Activated CD4-positive, alpha-beta memory T cell treated with anti-CD3 and anti-CD28 coated beads, Interleukin-2, amount 10 ng/mL, durations not matched to agents 7 days and 5 days (primary cell): ENCODE measurements around the gene ROR2. TPM values are rescaled to one million over a fixed set of nuclear protein-coding genes. Genes with fewer than 3 reads are reported as not detected.

Experiments
- CTCF ChIA-PET: fragments of 350-600 bp; sonication (Branson Sonifier 250); formaldehyde crosslinking; loops from one replicate; lab custom pipeline; 2021; ENCODE audit warnings: antibody characterized with exemption, inconsistent platforms; lab: Charles Lee
- POLR2A ChIA-PET: fragments of 350-600 bp; sonication (Branson Sonifier 250); formaldehyde crosslinking; loops from one replicate; lab custom pipeline; 2021; ENCODE audit warnings: antibody characterized with exemption; lab: Charles Lee
- DNase-seq: peaks from one replicate; pipeline ENCODE4 v3.0.0-alpha.2; 2020
- H3K27ac Mint-ChIP-seq: one replicate; pipeline ENCODE4 v1.8.0; 2021; ENCODE audit warnings: mild to moderate bottlenecking, mixed read lengths
- H3K27me3 Mint-ChIP-seq: one replicate; pipeline ENCODE4 v1.8.0; 2021; ENCODE audit warnings: mixed read lengths
- H3K36me3 Mint-ChIP-seq: one replicate; pipeline ENCODE4 v1.8.0; 2021; ENCODE audit warnings: low read depth, mixed read lengths
- H3K4me1 Mint-ChIP-seq: one replicate; pipeline ENCODE4 v1.8.0; 2021; ENCODE audit warnings: mixed read lengths
- H3K4me3 Mint-ChIP-seq: one replicate; pipeline ENCODE4 v1.8.0; 2021; ENCODE audit warnings: mild to moderate bottlenecking, mixed read lengths
- H3K9me3 Mint-ChIP-seq: one replicate; pipeline ENCODE4 v1.8.0; 2021; ENCODE audit warnings: mixed read lengths
- total RNA-seq, 2 experiments: library from RNA; stranded (reverse); gene quantifications; one replicate each; pipeline ENCODE4 v1.2.3, GENCODE V29; 2021

Gene ROR2
- total RNA-seq, 2 experiments from 2014 or later: 2.1 TPM

DNA sequence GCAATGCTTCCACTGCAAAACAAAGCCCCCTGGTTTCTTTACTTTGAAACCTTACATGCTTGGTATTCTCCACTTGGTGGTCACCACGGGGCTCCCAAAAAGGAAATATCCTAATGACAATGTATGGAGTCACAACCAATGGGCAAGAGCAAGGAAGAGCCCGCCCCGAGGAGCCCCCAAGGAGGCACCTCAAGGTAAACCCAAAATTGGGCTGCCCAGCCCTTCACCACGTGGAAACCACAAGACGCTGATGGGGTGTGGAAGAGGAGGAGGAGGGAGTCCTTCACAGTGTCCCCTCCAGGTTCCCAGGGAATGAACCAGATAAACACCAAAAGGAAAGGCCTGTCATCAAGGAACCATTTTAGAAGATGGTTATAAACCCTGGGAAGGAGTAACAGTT lies 3.8 kb downstream of the ROR2 start:
- no peaks in the 10 kb centered on the region for H3K9me3 Mint-ChIP-seq
- no peak overlapping the region for H3K4me3 Mint-ChIP-seq
- ChIA-PET CTCF (interaction anchor here (1.3 to 3.6 kb wide), 2 partner anchors 9 to 188 kb away, joined by 8 to 22 read pairs; no protein-coding TSS in a partner anchor), POLR2A (no interaction called here)
- H3K36me3 Mint-ChIP-seq: no peaks in the 10 kb centered on the region
- DNase-seq: no peak
- no peak overlapping the region for H3K27ac Mint-ChIP-seq
- peaks cover 13% of the 10 kb centered on the region for H3K4me1 Mint-ChIP-seq
- H3K27me3 Mint-ChIP-seq: peaks cover 62% of the 10 kb centered on the region

DNA sequence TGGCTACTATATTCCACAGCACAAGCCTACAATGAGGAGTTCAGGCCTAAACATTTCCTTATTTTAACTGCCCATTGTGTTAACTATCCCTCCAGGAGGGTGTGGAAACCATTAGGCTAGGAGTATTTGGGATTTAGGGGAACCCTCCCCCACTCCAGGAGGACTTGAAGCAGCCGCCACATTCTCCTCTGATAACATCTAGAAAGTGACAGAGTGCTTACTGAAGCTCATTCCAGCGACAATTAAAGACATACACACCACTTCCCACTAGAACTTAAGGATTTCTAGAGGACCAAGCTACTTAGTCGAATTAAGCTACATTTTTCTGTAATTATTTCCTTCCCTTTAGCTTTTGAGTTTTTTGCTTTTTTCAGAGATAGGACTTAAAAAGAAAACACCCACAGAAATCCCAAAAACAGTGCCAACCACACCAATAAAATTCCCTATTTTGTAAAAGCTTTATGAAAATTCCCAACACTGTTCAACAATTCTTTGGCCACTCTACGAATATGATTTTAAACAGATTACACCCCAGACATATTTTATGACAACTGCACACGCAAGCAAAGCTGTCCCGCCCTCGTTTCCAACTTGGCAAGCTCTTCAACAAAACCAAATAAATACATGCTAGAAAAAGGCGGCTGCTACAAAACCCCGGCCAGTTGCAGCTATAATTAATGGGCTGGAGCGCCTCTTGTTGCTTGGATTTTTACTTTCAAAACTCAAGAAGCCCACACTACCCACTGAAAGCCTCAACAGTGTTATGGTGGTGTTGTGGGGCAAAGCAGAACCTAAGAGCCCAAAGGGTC lies 4.5 kb downstream of the ROR2 start:
- Mint-ChIP-seq H3K9me3 (no peaks in the 10 kb centered on the region), H3K27me3 (peaks cover 55% of the 10 kb centered on the region), H3K27ac (no peak overlapping the region), H3K4me3 (no peak overlapping the region), H3K36me3 (no peaks in the 10 kb centered on the region), H3K4me1 (peaks cover 9% of the 10 kb centered on the region)
- no peak for DNase-seq
- CTCF ChIA-PET: interaction anchor here (0.6 to 3.6 kb wide), 3 partner anchors 10 to 637 kb away, joined by 4 to 22 read pairs (median 8); no protein-coding TSS in a partner anchor
- POLR2A ChIA-PET: no interaction called here

DNA sequence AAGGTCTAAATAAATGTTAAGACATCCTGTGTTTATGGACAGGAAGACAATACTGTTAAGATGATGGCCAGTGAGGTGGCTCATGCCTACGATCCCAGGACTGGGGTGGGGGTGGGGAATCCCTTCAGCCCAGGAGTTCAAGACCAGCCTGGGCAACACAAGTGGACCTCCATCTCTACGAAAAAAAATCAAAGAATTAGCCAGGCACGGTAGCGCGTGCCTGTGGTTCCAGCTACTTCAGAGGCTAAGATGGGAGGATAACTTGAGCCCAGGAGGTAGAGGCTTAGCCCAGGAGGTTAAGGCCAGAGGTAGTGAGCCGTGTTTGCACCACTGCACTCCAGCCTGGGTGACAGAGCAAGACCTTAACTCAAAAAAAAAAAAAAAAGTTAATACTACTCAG lies 5.3 kb downstream of the ROR2 start:
- H3K36me3 Mint-ChIP-seq: no peaks in the 10 kb centered on the region
- CTCF ChIA-PET: interaction anchor here (0.6 to 3.6 kb wide), 3 partner anchors 11 to 636 kb away, joined by 4 to 22 read pairs (median 8); no protein-coding TSS in a partner anchor
- peaks cover 53% of the 10 kb centered on the region for H3K27me3 Mint-ChIP-seq
- DNase-seq: no peak
- no peaks in the 10 kb centered on the region for H3K9me3 Mint-ChIP-seq
- no peak overlapping the region for H3K4me3 Mint-ChIP-seq
- no peak overlapping the region for H3K27ac Mint-ChIP-seq
- H3K4me1 Mint-ChIP-seq: peaks cover 7% of the 10 kb centered on the region
- POLR2A ChIA-PET: no interaction called here

DNA sequence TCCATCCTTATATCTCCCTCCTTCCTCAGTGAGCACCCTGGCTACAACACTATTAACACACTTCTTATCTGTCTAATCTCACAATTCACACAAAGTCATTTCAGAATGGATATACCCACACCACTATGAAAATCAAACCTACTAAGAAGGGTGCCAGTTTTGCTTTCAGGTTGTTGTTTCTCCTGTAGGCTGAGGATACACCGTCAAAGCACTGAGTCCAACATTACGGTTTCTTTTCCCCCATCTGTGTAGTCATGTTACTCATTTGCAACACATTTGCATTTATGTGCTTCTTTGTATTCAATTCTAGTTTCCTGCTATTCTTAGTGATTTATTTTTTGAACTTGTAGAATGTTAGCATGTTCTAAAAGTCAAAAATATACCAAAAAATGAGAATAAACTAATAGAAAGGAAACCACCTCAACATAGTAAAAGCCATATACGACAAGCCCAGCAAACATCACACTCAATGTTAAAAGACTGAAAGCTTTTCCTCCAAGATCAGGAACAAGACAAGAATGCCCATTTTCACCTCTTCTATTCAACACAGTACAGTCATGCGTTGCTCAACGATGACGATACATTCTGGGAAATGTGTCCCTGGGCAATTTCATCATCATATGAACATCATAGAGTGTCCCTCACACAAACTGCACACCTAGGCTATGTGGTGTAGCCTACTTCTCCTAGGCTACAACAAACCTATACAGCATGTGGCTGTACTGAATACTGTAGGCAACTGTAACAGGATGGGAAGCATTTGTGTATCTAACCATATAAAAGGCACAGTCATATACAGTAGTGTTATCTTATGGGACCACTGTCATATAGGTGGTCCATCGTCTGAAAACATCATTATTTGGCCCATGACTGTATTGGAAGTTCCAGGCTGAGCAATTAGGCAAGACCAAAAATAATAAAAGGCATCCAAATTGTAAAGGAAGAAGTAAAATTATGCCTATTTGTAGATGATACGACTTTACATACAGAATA lies 6.3 kb downstream of the ROR2 start:
- H3K36me3 Mint-ChIP-seq: no peaks in the 10 kb centered on the region
- DNase-seq: no peak
- H3K4me1 Mint-ChIP-seq: peaks cover 7% of the 10 kb centered on the region
- no peak overlapping the region for H3K27ac Mint-ChIP-seq
- H3K9me3 Mint-ChIP-seq: no peaks in the 10 kb centered on the region
- H3K4me3 Mint-ChIP-seq: no peak overlapping the region
- peaks cover 52% of the 10 kb centered on the region for H3K27me3 Mint-ChIP-seq
- ChIA-PET CTCF (interaction anchor here (1.6 to 3.6 kb wide), 2 partner anchors 12 to 186 kb away, joined by 4 to 22 read pairs; no protein-coding TSS in a partner anchor), POLR2A (no interaction called here)

DNA sequence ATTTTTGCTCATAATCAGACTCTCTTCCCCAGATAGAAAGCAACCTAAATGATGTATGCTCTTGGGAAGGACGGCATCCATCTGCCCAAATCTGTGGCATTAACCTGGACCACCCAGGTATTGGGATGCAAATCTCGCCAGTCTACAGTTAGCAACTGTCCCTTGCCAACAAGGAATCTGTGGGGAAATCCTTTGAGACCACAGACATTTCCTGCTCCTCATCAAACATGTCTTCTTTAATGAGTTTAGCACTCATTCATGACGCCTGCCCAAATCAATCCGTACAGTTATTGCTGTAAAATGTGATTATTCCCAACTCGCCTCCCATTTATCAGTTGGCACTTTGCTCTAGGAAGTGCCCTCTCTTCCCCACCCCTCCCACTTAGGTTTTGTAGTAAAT lies 7.8 kb downstream of the ROR2 start:
- POLR2A ChIA-PET: no interaction called here
- Mint-ChIP-seq H3K4me3 (no peak overlapping the region), H3K9me3 (no peaks in the 10 kb centered on the region), H3K27me3 (peaks cover 42% of the 10 kb centered on the region), H3K27ac (no peak overlapping the region), H3K4me1 (peaks cover 5% of the 10 kb centered on the region), H3K36me3 (no peaks in the 10 kb centered on the region)
- CTCF ChIA-PET: interaction anchor here (1.6 kb wide), 1 partner anchor 184 kb away, joined by 4 read pairs; no protein-coding TSS in a partner anchor
- DNase-seq: no peak

DNA sequence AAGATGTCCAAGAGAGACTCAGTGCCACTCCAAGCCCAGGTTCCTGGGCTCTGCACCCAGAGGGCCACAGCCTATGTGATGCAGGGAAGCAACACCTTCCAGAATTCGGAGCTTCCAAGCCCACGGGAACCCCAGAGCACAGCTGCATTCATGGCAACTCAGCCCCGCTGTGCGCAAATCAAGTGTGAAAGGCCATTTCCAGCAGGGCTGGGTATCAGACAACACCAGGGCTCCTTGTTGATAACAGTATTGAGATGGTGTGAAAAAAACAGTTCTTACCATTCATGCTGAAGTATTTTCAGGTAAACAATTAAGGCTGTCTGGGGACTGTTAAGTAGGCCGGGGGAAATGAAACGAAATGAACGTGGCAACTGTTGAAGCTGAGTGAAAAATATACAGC lies 10.1 kb downstream of the ROR2 start:
- Mint-ChIP-seq H3K4me1 (peaks cover 5% of the 10 kb centered on the region), H3K4me3 (no peak overlapping the region), H3K9me3 (no peaks in the 10 kb centered on the region), H3K27ac (no peak overlapping the region), H3K27me3 (peaks cover 23% of the 10 kb centered on the region), H3K36me3 (no peaks in the 10 kb centered on the region)
- POLR2A ChIA-PET: no interaction called here
- CTCF ChIA-PET: no interaction called here
- no peak for DNase-seq

DNA sequence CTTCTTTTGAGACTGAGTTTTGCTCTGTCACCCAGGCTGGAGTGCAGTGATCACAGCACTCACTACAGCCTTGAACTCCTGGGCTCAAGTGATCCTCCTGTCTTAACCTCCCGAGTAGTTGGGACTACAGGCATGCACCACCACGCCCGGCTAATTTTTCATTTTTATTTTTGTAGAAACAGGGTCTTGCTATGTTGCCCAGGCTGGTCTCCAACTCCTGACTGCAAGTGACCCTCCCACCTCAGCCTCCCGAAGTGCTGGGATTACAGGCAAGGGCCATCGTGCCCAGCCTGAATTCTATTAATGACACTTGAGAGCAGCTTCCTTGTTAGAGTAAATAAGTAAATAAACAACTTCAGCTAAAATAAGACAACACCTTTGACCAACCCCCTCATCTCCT lies 12.3 kb downstream of the ROR2 start:
- no peak overlapping the region for H3K4me3 Mint-ChIP-seq
- CTCF ChIA-PET: interaction anchor here (3.5 kb wide), 1 partner anchor 12 kb away, joined by 15 read pairs; the partner anchor contains the start of gene ROR2
- H3K27me3 Mint-ChIP-seq: peaks cover 8% of the 10 kb centered on the region
- H3K9me3 Mint-ChIP-seq: peaks cover under 1% of the 10 kb centered on the region
- H3K27ac Mint-ChIP-seq: no peak overlapping the region
- peaks cover 13% of the 10 kb centered on the region for H3K4me1 Mint-ChIP-seq
- H3K36me3 Mint-ChIP-seq: no peaks in the 10 kb centered on the region
- DNase-seq: no peak
- POLR2A ChIA-PET: interaction anchor here (1.0 kb wide), 1 partner anchor 32 kb away, joined by 3 read pairs; no protein-coding TSS in a partner anchor

DNA sequence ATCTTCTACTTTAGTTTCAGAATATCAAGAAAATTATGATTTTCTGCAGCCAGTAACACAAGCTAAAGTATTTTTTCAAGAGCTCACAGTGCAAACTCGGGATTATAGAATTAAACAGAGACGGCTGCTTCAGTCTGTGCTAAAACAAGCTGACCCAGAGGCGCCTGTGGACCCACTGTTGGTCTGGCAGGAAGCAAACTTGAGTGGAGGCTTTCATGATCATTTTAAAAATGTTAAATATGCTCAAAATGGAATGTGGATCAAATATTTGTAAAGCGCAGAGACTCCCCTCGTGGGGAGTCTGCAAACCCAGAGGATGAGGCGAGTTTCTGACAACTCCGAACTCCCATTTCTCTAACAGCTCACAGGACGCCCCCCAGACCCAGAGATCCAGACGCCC lies 13.0 kb downstream of the ROR2 start:
- ChIA-PET POLR2A (no interaction called here), CTCF (interaction anchor here (3.5 kb wide), 1 partner anchor 13 kb away, joined by 15 read pairs; the partner anchor contains the start of gene ROR2)
- no peak for DNase-seq
- Mint-ChIP-seq H3K27ac (no peak overlapping the region), H3K4me1 (peaks cover 9% of the 10 kb centered on the region), H3K27me3 (peaks cover 4% of the 10 kb centered on the region), H3K4me3 (no peak overlapping the region), H3K36me3 (no peaks in the 10 kb centered on the region), H3K9me3 (peaks cover 2% of the 10 kb centered on the region)

DNA sequence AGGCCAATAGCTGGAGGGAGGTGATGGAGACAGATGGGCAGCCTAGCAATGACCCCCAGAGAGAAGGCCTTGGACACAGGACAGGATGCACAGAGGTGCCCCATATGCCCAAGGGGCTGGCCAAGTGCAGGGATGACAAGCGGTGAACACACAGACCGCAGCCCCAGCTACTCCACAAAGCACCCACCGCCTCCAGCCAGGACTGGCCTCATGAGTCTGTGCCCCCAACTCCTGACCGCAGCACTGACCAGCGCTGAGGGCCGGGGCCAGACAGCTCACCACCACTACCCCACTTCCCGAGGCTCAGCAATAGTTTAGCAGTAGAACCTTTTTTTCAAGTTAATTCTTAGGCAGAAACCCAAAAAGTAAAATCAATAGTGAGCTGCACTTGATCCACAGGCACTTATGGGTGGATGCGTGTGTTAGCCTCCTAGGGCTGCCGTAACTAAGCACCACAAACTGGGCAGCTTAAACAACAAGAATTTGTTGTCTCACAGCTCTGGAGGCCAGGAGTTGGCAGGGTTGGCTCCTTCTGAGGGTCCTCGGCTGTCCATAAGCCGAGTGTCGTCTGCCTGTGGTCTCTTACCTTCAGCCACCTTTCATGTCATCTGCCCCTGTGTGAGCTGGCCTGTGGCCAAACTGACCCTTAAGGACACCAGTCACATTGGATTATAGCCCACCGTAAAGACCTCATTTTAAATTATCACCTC lies 14.1 kb downstream of the ROR2 start:
- peaks cover 9% of the 10 kb centered on the region for H3K9me3 Mint-ChIP-seq
- peaks cover 3% of the 10 kb centered on the region for H3K27me3 Mint-ChIP-seq
- ChIA-PET POLR2A (no interaction called here), CTCF (interaction anchor here (0.5 to 3.5 kb wide), 2 partner anchors 14 to 1040 kb away, joined by 3 to 15 read pairs; partner anchors contain the start of gene ROR2)
- no peak overlapping the region for H3K4me3 Mint-ChIP-seq
- H3K27ac Mint-ChIP-seq: no peak overlapping the region
- peaks cover 9% of the 10 kb centered on the region for H3K4me1 Mint-ChIP-seq
- no peak for DNase-seq
- peaks cover 5% of the 10 kb centered on the region for H3K36me3 Mint-ChIP-seq

DNA sequence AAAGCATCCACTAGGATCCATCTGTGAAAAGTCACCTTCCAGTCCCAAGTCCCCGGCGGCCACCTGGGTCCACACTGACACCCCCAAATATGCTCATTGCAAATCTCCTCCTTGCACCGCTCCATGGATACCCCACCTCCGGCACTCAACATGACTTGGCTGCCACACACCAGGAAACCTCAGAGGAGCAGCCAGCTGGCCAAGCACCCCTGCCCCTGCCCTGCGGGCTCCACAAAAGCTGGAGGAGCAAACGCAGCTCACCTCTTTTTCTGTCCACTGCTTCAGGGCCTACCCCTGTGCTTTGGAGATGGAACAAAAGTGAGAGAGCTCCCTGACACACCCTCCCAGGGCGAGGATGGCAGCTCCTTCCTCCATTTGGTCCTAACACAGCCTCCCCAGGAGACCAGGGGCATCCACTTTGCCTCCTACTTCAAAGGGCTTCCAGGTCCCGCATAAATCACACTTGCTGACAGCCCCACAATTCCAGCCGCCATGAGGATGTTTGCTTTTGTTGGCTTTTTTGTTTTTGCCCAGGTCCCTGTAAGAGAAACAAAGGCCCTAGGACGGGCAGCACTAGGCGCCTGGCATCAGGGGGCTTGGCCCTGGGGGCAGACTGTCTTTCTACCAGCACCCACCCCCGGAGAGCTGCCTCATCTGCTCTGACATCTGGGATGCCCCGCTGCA lies 14.8 kb downstream of the ROR2 start:
- Mint-ChIP-seq H3K4me3 (no peak overlapping the region), H3K27ac (no peak overlapping the region), H3K4me1 (peaks cover 9% of the 10 kb centered on the region), H3K36me3 (peaks cover 12% of the 10 kb centered on the region), H3K27me3 (peaks cover 3% of the 10 kb centered on the region), H3K9me3 (peaks cover 15% of the 10 kb centered on the region)
- no peak for DNase-seq
- ChIA-PET POLR2A (no interaction called here), CTCF (interaction anchor here (1.2 to 3.5 kb wide), 2 partner anchors 15 kb away, joined by 5 to 15 read pairs; partner anchors contain the start of gene ROR2)

DNA sequence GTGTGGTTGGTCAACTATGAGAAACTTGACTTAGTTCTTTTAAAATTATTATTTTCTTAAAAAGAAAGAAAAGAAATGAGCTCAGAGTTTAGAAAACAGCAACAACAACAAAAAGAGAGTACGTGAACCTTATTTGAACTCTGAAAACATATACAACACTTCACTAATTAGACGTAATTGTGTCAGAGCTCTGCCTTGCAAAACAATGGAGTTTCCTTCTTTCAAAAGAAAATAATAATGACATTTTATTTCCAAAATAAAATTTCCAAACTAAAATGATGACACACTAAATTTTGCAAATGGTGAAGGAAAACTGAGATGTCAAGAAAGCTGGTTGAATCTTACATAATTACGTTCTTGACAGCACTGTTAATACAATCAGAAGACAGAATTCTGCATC lies 15.4 kb downstream of the ROR2 start:
- POLR2A ChIA-PET: no interaction called here
- Mint-ChIP-seq H3K4me1 (peaks cover 9% of the 10 kb centered on the region), H3K36me3 (peaks cover 16% of the 10 kb centered on the region), H3K27ac (no peak overlapping the region), H3K27me3 (peaks cover 3% of the 10 kb centered on the region), H3K9me3 (peaks cover 19% of the 10 kb centered on the region), H3K4me3 (no peak overlapping the region)
- CTCF ChIA-PET: interaction anchor here (1.2 kb wide), 1 partner anchor 16 kb away, joined by 5 read pairs; the partner anchor contains the start of gene ROR2
- no peak for DNase-seq
